ENCODE results near the gene PLA2G2F.

PLA2G2F gene

DNA sequence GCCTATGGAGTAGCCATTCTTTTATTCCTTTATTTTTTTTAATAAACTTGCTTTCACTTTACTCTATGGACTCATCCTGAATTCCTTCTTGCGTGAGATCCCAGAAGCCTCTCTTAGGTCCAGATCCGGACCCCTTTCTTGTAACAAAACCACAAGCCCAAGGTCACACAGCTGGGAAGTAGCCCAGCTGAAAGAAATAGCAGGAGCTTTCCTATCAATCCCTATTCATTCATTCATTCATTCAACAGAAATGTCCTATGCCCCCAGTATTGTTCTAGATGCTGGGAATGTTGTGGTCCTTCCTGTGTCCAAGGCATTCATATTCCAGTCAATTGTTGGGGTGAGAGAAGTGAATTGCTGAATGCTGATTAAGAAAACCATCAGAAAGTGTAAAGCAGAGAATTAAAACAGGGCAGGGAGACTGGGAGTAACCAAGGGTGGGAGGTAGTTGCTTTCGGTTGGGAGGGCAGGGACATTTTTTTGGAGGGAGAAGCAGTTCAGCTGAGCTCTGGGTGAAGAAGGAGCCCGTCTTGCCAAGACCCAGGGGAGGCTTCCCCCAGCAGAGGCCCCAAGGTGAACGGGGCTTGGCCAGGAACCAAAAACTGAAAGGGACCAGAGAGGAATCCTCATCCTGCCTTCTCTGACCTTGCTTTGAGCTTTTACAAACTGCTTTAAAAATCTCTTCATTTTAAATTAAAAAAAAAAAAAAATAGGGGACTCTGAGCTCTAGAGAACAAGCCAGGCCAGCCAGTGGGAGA, 30.6 kb upstream of the PLA2G2F start:
- H3F3A ChIP-seq (ENCODE audit: control insufficient read depth, insufficient read depth): no peaks in the 10 kb centered on the region
- H3K79me2 ChIP-seq (ENCODE audit: control insufficient read depth, low read length): no peaks in the 10 kb centered on the region
- H3K27me3 ChIP-seq (ENCODE audit: control insufficient read depth, low read length): no peaks in the 10 kb centered on the region
- TF ChIP-seq, protein P1, sequence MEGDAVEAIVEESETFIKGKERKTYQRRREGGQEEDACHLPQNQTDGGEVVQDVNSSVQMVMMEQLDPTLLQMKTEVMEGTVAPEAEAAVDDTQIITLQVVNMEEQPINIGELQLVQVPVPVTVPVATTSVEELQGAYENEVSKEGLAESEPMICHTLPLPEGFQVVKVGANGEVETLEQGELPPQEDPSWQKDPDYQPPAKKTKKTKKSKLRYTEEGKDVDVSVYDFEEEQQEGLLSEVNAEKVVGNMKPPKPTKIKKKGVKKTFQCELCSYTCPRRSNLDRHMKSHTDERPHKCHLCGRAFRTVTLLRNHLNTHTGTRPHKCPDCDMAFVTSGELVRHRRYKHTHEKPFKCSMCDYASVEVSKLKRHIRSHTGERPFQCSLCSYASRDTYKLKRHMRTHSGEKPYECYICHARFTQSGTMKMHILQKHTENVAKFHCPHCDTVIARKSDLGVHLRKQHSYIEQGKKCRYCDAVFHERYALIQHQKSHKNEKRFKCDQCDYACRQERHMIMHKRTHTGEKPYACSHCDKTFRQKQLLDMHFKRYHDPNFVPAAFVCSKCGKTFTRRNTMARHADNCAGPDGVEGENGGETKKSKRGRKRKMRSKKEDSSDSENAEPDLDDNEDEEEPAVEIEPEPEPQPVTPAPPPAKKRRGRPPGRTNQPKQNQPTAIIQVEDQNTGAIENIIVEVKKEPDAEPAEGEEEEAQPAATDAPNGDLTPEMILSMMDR (IDR thresholded peaks at IDR 0.05; ENCODE audit: low read depth, low read length, poor library complexity, severe bottlenecking): no peak
- no peak for TF ChIP-seq EZH2phosphoT487 (IDR thresholded peaks at IDR 0.05; ENCODE audit: borderline replicate concordance, low read length)
- H3K36me3 ChIP-seq (ENCODE audit: control insufficient read depth, low read length): no peaks in the 10 kb centered on the region
- H3K4me2 ChIP-seq (ENCODE audit: low read length): no peak overlapping the region
- no peaks in the 10 kb centered on the region for H3K9me3 ChIP-seq (ENCODE audit: control insufficient read depth, insufficient read depth, low read length)
- H3K9me2 ChIP-seq (replicated peaks; ENCODE audit: control insufficient read depth, low read length): no peaks in the 10 kb centered on the region
- H3K4me1 ChIP-seq (ENCODE audit: control insufficient read depth, low read length): no peaks in the 10 kb centered on the region
- no peak overlapping the region for H3K4me3 ChIP-seq (ENCODE audit: low read length)
- no peak overlapping the region for H3K27ac ChIP-seq (ENCODE audit: low read depth, low read length)
- no peaks in the 10 kb centered on the region for H4K20me1 ChIP-seq (ENCODE audit: control insufficient read depth, insufficient read depth, low read depth, low read length)

DNA sequence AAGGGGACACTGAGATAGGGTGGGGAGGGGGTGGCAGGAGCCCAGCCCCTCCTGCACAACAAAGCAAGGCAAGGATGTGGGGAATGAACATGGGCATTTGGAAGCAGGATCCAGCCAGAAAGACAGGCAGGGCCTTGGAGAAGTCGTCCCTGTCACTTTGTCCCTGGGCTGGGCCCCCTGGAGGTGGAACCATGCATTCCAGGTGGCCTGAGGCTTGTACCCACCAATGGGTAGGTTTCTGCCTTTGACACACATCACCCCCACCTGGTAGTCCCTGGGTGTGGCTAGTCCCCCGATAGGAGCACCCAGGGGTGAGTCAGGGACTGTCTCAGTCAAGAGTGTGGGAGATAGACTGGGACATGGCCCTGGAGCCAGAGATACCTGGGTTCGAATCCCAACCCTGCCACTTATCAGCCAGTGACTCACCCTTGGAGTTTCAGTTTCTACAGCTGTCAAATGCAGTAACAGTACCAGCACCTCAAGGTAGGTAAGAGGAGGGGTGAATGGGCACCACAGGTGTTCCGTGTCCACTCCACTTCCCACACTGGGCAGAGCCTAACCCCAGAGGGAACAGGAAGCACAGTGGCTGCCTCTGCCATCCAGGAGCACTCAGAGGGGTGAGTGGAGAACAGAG, 29.8 kb upstream of the PLA2G2F start:
- no peaks in the 10 kb centered on the region for H3F3A ChIP-seq (ENCODE audit: control insufficient read depth, insufficient read depth)
- no peak overlapping the region for H3K4me2 ChIP-seq (ENCODE audit: low read length)
- no peaks in the 10 kb centered on the region for H3K9me3 ChIP-seq (ENCODE audit: control insufficient read depth, insufficient read depth, low read length)
- TF ChIP-seq, protein P1 (IDR thresholded peaks at IDR 0.05; ENCODE audit: low read depth, low read length, poor library complexity, severe bottlenecking): peak; percentile 9
- TF ChIP-seq EZH2phosphoT487 (IDR thresholded peaks at IDR 0.05; ENCODE audit: borderline replicate concordance, low read length): no peak
- no peak overlapping the region for H3K27ac ChIP-seq (ENCODE audit: low read depth, low read length)
- no peak overlapping the region for H3K4me3 ChIP-seq (ENCODE audit: low read length)
- H3K79me2 ChIP-seq (ENCODE audit: control insufficient read depth, low read length): no peaks in the 10 kb centered on the region
- H3K9me2 ChIP-seq (replicated peaks; ENCODE audit: control insufficient read depth, low read length): no peaks in the 10 kb centered on the region
- no peaks in the 10 kb centered on the region for H3K27me3 ChIP-seq (ENCODE audit: control insufficient read depth, low read length)
- no peaks in the 10 kb centered on the region for H4K20me1 ChIP-seq (ENCODE audit: control insufficient read depth, insufficient read depth, low read depth, low read length)
- no peaks in the 10 kb centered on the region for H3K36me3 ChIP-seq (ENCODE audit: control insufficient read depth, low read length)
- no peaks in the 10 kb centered on the region for H3K4me1 ChIP-seq (ENCODE audit: control insufficient read depth, low read length)

DNA sequence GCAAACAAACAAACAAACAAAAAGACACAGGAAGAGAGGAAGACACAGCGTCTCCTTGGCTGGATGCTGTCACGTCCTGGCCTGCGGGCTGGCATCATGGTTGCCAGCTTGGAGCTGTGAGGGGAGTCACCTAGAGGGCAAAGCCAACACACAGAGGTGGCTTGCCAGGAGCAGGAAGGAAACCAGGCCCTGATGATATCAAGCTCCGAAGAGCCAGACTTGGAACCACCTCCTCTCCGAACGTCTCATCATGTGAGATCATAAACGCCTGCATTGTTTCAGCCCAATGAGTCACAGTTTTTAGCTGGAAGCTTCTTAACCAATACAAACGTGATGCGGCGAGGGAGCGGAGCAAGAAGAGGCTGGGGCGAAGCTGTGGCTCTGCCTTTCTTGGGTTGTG, 28.4 kb upstream of the PLA2G2F start:
- no peak overlapping the region for H3K4me3 ChIP-seq (ENCODE audit: low read length)
- no peaks in the 10 kb centered on the region for H3K27me3 ChIP-seq (ENCODE audit: control insufficient read depth, low read length)
- no peaks in the 10 kb centered on the region for H3K79me2 ChIP-seq (ENCODE audit: control insufficient read depth, low read length)
- H3K27ac ChIP-seq (ENCODE audit: low read depth, low read length): no peak overlapping the region
- no peaks in the 10 kb centered on the region for H3K9me2 ChIP-seq (replicated peaks; ENCODE audit: control insufficient read depth, low read length)
- no peaks in the 10 kb centered on the region for H3F3A ChIP-seq (ENCODE audit: control insufficient read depth, insufficient read depth)
- no peaks in the 10 kb centered on the region for H4K20me1 ChIP-seq (ENCODE audit: control insufficient read depth, insufficient read depth, low read depth, low read length)
- H3K4me2 ChIP-seq (ENCODE audit: low read length): no peak overlapping the region
- no peaks in the 10 kb centered on the region for H3K36me3 ChIP-seq (ENCODE audit: control insufficient read depth, low read length)
- no peaks in the 10 kb centered on the region for H3K4me1 ChIP-seq (ENCODE audit: control insufficient read depth, low read length)
- no peak for TF ChIP-seq EZH2phosphoT487 (IDR thresholded peaks at IDR 0.05; ENCODE audit: borderline replicate concordance, low read length)
- TF ChIP-seq, protein P1 (IDR thresholded peaks at IDR 0.05; ENCODE audit: low read depth, low read length, poor library complexity, severe bottlenecking): no peak
- no peaks in the 10 kb centered on the region for H3K9me3 ChIP-seq (ENCODE audit: control insufficient read depth, insufficient read depth, low read length)
